ENCODE measurements around the gene ZDHHC14. TPM values are rescaled to one million over a fixed set of nuclear protein-coding genes. Genes with fewer than 3 reads are reported as not detected.

ZDHHC14 gene
- total RNA-seq, 1 experiment from 2014 or later: 3.2 TPM

GRCh38 chr6:157429248-157429647, 48.3 kb downstream of the ZDHHC14 start:
- ChIA-PET CTCF (no interaction called here), POLR2A (ENCODE audit: low non-redundant PET) (no interaction called here)
- Histone ChIP-seq H3K9me3 (ENCODE audit: low read depth, low read length, poor library complexity, severe bottlenecking) (no peaks in the 10 kb centered on the region), H3K27ac (ENCODE audit: low read depth, low read length, poor library complexity, severe bottlenecking) (no peak overlapping the region), H3K27me3 (replicated peaks; ENCODE audit: insufficient read depth, low read depth, low read length, poor library complexity) (no peaks in the 10 kb centered on the region), H3K4me3 (ENCODE audit: low read depth, low read length, poor library complexity, severe bottlenecking) (no peak overlapping the region), H3K4me1 (ENCODE audit: insufficient read depth, low read length, poor library complexity, severe bottlenecking) (peaks cover 10% of the 10 kb centered on the region), H3K36me3 (ENCODE audit: insufficient read depth, low read length, poor library complexity, severe bottlenecking) (no peaks in the 10 kb centered on the region)
- intact Hi-C loops (cut with micrococcal nuclease; ENCODE audit: unreplicated experiment): no loop called here
- TF ChIP-seq EZH2 (IDR thresholded peaks at IDR 0.05; ENCODE audit: borderline replicate concordance, low read depth, low read length, poor library complexity, severe bottlenecking): no peak
- TF ChIP-seq CTCF (conservative IDR thresholded peaks at IDR 0.05; ENCODE audit: low read depth, low read length): no peak
- no peak for DNase-seq (ENCODE audit: low spot score)
- no TSS peak for BruUV-seq (replicated peaks)

- Histone ChIP-seq H3K9me3 (ENCODE audit: low read depth, low read length, poor library complexity, severe bottlenecking) (no peaks in the 10 kb centered on the region), H3K4me1 (ENCODE audit: insufficient read depth, low read length, poor library complexity, severe bottlenecking) (peaks cover 10% of the 10 kb centered on the region), H3K27ac (ENCODE audit: low read depth, low read length, poor library complexity, severe bottlenecking) (no peak overlapping the region), H3K4me3 (ENCODE audit: low read depth, low read length, poor library complexity, severe bottlenecking) (no peak overlapping the region), H3K27me3 (replicated peaks; ENCODE audit: insufficient read depth, low read depth, low read length, poor library complexity) (no peaks in the 10 kb centered on the region), H3K36me3 (ENCODE audit: insufficient read depth, low read length, poor library complexity, severe bottlenecking) (no peaks in the 10 kb centered on the region)
- TF ChIP-seq EZH2 (IDR thresholded peaks at IDR 0.05; ENCODE audit: borderline replicate concordance, low read depth, low read length, poor library complexity, severe bottlenecking): no peak
- no peak for TF ChIP-seq CTCF (conservative IDR thresholded peaks at IDR 0.05; ENCODE audit: low read depth, low read length)
- POLR2A ChIA-PET (ENCODE audit: low non-redundant PET): no interaction called here
- no peak for DNase-seq (ENCODE audit: low spot score)
- intact Hi-C loops (cut with micrococcal nuclease; ENCODE audit: unreplicated experiment): no loop called here
- BruUV-seq (replicated peaks): no TSS peak
- CTCF ChIA-PET: no interaction called here
Observed at GRCh38 chr6:157430834-157431233, 49.8 kb downstream of the ZDHHC14 start.

GRCh38 chr6:157432231-157432891, 51.4 kb downstream of the ZDHHC14 start:
- Histone ChIP-seq H3K36me3 (ENCODE audit: insufficient read depth, low read length, poor library complexity, severe bottlenecking) (no peaks in the 10 kb centered on the region), H3K27ac (ENCODE audit: low read depth, low read length, poor library complexity, severe bottlenecking) (no peak overlapping the region), H3K27me3 (replicated peaks; ENCODE audit: insufficient read depth, low read depth, low read length, poor library complexity) (no peaks in the 10 kb centered on the region), H3K4me3 (ENCODE audit: low read depth, low read length, poor library complexity, severe bottlenecking) (no peak overlapping the region), H3K9me3 (ENCODE audit: low read depth, low read length, poor library complexity, severe bottlenecking) (no peaks in the 10 kb centered on the region), H3K4me1 (ENCODE audit: insufficient read depth, low read length, poor library complexity, severe bottlenecking) (peaks cover 10% of the 10 kb centered on the region)
- intact Hi-C loops (cut with micrococcal nuclease; ENCODE audit: unreplicated experiment): no loop called here
- BruUV-seq (replicated peaks): no TSS peak
- ChIA-PET CTCF (no interaction called here), POLR2A (ENCODE audit: low non-redundant PET) (no interaction called here)
- TF ChIP-seq EZH2 (IDR thresholded peaks at IDR 0.05; ENCODE audit: borderline replicate concordance, low read depth, low read length, poor library complexity, severe bottlenecking) (no peak), CTCF (conservative IDR thresholded peaks at IDR 0.05; ENCODE audit: low read depth, low read length) (no peak)
- DNase-seq (ENCODE audit: low spot score): peak; percentile 22

Measured in A673 (cell line).